GM19395 (cell line): Measurements from ENCODE around the gene SRGAP1.
"Not testable (repeated sequence)": the region's sequence is repeated elsewhere in the genome, so short reads cannot be mapped to it uniquely, and the experiment has no call there.

Source experiments
- ATAC-seq: cut with Tn5 transposase; IDR thresholded peaks from one replicate; pipeline ENCODE4 v1.9.1; 2021; ENCODE audit warnings: mild to moderate bottlenecking, moderate library complexity; ENCODE audit not compliant: unreplicated experiment

The SRGAP1 gene

GRCh38 chr12:64034901-64035576, 190.5 kb downstream of the SRGAP1 start:
- peak; percentile 60 for ATAC-seq

- no peak for ATAC-seq
Observed at GRCh38 chr12:64036414-64036813, 191.9 kb downstream of the SRGAP1 start.

- ATAC-seq = no peak
Observed at GRCh38 chr12:64039281-64039871, 194.9 kb downstream of the SRGAP1 start.

GRCh38 chr12:64042911-64043310, 198.4 kb downstream of the SRGAP1 start:
- ATAC-seq = no peak

GRCh38 chr12:64044191-64044590, 199.7 kb downstream of the SRGAP1 start:
- no peak for ATAC-seq

- ATAC-seq = no peak
Observed at GRCh38 chr12:64051057-64051456, 206.6 kb downstream of the SRGAP1 start.

GRCh38 chr12:64053117-64053516, 208.6 kb downstream of the SRGAP1 start:
- no peak for ATAC-seq

- ATAC-seq = no peak
Observed at GRCh38 chr12:64054079-64054520, 209.6 kb downstream of the SRGAP1 start.

- ATAC-seq = no peak
Observed at GRCh38 chr12:64056741-64057140, 212.2 kb downstream of the SRGAP1 start.

GRCh38 chr12:64057706-64058105, 213.2 kb downstream of the SRGAP1 start:
- ATAC-seq = no peak

- no peak for ATAC-seq
Observed at GRCh38 chr12:64058541-64059265, 214.2 kb downstream of the SRGAP1 start.

- no peak for ATAC-seq
Observed at GRCh38 chr12:64059685-64060084, 215.2 kb downstream of the SRGAP1 start.

GRCh38 chr12:64061868-64062375, 217.4 kb downstream of the SRGAP1 start:
- no peak for ATAC-seq

- ATAC-seq = no peak
Observed at GRCh38 chr12:64063121-64063520, 218.6 kb downstream of the SRGAP1 start.

GRCh38 chr12:64064240-64064639, 219.7 kb downstream of the SRGAP1 start:
- no peak for ATAC-seq

- ATAC-seq = no peak
Observed at GRCh38 chr12:64064706-64065105, 220.2 kb downstream of the SRGAP1 start.

- no peak for ATAC-seq
Observed at GRCh38 chr12:64065881-64066451, 221.5 kb downstream of the SRGAP1 start.

GRCh38 chr12:64066776-64067175, 222.3 kb downstream of the SRGAP1 start:
- no peak for ATAC-seq

- no peak for ATAC-seq
Observed at GRCh38 chr12:64070454-64070853, 226.0 kb downstream of the SRGAP1 start.

GRCh38 chr12:64072916-64073575, 228.5 kb downstream of the SRGAP1 start:
- ATAC-seq = no peak

GRCh38 chr12:64076565-64076964, 232.1 kb downstream of the SRGAP1 start:
- ATAC-seq = not testable (repeated sequence)
